ENCODE data around the gene SNX4. TPM values are rescaled to one million over a fixed set of nuclear protein-coding genes. Genes with fewer than 3 reads are reported as not detected.

SNX4 gene
- total RNA-seq, 1 donor from 2014 or later: 41.4 TPM

DNA sequence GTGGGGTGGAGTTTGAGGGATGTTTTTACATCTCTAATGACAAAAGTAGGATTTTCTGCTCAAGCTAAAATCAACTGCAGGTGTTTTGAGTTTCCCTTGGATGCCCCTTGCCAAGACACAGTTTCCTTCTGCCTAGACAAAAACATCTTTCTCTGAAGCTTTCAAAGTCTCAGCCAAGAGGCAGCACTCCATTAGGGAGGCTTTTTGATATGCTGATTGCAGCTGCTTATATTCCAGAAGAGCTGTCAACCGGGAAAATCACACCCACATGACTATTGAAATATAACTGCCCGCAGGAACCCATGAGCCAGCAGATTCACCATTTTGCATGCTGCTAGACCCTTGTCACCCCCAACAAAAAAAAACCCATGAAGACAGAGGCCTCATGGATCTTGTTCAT is 117.4 kb downstream of the SNX4 start:
- DNase-seq (no peak), ATAC-seq (no peak)

DNA sequence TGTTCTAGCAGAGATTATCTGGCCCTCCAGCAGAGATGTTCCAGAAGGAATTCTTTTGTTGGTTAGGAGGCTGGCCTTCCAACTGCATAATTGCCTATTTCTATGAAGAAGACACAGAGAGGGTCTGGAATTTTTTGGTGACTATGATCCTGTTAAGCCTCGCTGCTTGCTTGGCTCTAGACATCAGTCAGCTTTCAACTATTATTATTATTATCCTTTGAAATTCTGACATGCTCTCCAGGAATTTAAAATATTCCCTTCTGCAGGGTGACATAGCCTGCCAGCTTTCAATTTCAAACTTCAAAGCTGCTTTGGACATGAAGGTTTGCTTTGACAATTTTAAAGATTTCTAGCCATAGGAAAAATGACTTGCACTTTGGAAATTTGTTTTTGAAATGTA is 118.6 kb downstream of the SNX4 start:
- Histone ChIP-seq H3K27ac (no peak overlapping the region), H3K27me3 (no peaks in the 10 kb centered on the region), H3K4me1 (no peaks in the 10 kb centered on the region), H3K9me3 (no peaks in the 10 kb centered on the region), H3K36me3 (no peaks in the 10 kb centered on the region), H3K4me3 (no peak overlapping the region)
- DNase-seq (no peak), ATAC-seq (no peak)
- intact Hi-C loops (cut with DNase I): no loop called here
- TF ChIP-seq, protein P1, sequence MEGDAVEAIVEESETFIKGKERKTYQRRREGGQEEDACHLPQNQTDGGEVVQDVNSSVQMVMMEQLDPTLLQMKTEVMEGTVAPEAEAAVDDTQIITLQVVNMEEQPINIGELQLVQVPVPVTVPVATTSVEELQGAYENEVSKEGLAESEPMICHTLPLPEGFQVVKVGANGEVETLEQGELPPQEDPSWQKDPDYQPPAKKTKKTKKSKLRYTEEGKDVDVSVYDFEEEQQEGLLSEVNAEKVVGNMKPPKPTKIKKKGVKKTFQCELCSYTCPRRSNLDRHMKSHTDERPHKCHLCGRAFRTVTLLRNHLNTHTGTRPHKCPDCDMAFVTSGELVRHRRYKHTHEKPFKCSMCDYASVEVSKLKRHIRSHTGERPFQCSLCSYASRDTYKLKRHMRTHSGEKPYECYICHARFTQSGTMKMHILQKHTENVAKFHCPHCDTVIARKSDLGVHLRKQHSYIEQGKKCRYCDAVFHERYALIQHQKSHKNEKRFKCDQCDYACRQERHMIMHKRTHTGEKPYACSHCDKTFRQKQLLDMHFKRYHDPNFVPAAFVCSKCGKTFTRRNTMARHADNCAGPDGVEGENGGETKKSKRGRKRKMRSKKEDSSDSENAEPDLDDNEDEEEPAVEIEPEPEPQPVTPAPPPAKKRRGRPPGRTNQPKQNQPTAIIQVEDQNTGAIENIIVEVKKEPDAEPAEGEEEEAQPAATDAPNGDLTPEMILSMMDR (IDR thresholded peaks at IDR 0.05): no peak

More for the DNA sequence above, 117.4 kb downstream of the SNX4 start:
- no peak overlapping the region for H3K27ac ChIP-seq
- H3K4me1 ChIP-seq: no peaks in the 10 kb centered on the region
- intact Hi-C loops (cut with DNase I): no loop called here
- no peaks in the 10 kb centered on the region for H3K36me3 ChIP-seq
- H3K4me3 ChIP-seq: no peak overlapping the region
- TF ChIP-seq, protein P1 (IDR thresholded peaks at IDR 0.05): no peak
- no peaks in the 10 kb centered on the region for H3K9me3 ChIP-seq
- H3K27me3 ChIP-seq: no peaks in the 10 kb centered on the region

DNA sequence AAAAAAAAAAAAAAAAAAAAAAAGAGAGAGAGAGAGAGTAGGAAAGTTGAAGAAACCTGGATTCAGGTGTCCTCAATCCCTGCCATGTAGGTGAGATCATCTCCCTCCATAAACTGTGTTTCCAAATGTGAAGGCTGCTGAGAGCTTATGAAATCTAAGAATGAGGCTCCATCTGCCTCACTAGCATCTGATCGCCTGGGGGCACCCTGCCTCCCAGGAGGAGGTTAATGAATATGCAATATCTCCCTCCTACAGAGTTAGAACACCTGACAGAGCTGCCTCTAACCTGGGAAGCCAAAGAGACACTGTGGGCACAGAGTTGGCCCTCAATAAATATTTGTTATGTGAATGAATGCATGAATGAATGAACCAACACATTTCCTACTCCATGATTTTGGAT is 121.0 kb downstream of the SNX4 start:
- no peak for ATAC-seq

More for the DNA sequence above, 121.0 kb downstream of the SNX4 start:
- no peaks in the 10 kb centered on the region for H3K36me3 ChIP-seq
- H3K27me3 ChIP-seq: no peaks in the 10 kb centered on the region
- no peak for DNase-seq
- H3K9me3 ChIP-seq: no peaks in the 10 kb centered on the region
- H3K4me1 ChIP-seq: no peaks in the 10 kb centered on the region
- no peak overlapping the region for H3K4me3 ChIP-seq
- intact Hi-C loops (cut with DNase I): no loop called here
- TF ChIP-seq, protein P1 (IDR thresholded peaks at IDR 0.05): no peak
- H3K27ac ChIP-seq: no peak overlapping the region

Other genes with a start within 250 kb of the SNX4 start
- gene ZNF148, start 144.9 kb downstream of the SNX4 start, total RNA-seq: 47.5 TPM
- 22.3 TPM for gene OSBPL11, start 75.3 kb upstream of the SNX4 start, total RNA-seq

All from upper lobe of right lung (tissue), 1 donor.